ENCODE results near the gene LIME1. TPM values are rescaled to one million over a fixed set of nuclear protein-coding genes. Genes with fewer than 3 reads are reported as not detected.

LIME1 gene
- total and polyA plus RNA-seq, 2 of the 4 experiments (the other 2 are of a cell fraction), result 0.36 to 7.8 TPM

GRCh38 chr20:63733579-63734081 lies 2.8 kb upstream of the LIME1 start:
- no peak overlapping the region for H3K4ac ChIP-seq (ENCODE audit: low read depth, low read length)
- H2BK20ac ChIP-seq (ENCODE audit: low read depth, low read length), result no peak overlapping the region
- no peak for TF ChIP-seq MAFK (IDR thresholded peaks at IDR 0.05; ENCODE audit: low read depth, low read length)
- no peak for TF ChIP-seq RFX5 (IDR thresholded peaks at IDR 0.05; ENCODE audit: low read depth, low read length)
- TF ChIP-seq RCOR1 (IDR thresholded peaks at IDR 0.05; ENCODE audit: insufficient replicate concordance, low read length), result no peak
- TF ChIP-seq BHLHE40 (IDR thresholded peaks at IDR 0.05; ENCODE audit: low read depth, low read length), result no peak
- TF ChIP-seq NFE2L2 (IDR thresholded peaks at IDR 0.05; ENCODE audit: low read depth, low read length), result no peak
- TF ChIP-seq, protein P1, sequence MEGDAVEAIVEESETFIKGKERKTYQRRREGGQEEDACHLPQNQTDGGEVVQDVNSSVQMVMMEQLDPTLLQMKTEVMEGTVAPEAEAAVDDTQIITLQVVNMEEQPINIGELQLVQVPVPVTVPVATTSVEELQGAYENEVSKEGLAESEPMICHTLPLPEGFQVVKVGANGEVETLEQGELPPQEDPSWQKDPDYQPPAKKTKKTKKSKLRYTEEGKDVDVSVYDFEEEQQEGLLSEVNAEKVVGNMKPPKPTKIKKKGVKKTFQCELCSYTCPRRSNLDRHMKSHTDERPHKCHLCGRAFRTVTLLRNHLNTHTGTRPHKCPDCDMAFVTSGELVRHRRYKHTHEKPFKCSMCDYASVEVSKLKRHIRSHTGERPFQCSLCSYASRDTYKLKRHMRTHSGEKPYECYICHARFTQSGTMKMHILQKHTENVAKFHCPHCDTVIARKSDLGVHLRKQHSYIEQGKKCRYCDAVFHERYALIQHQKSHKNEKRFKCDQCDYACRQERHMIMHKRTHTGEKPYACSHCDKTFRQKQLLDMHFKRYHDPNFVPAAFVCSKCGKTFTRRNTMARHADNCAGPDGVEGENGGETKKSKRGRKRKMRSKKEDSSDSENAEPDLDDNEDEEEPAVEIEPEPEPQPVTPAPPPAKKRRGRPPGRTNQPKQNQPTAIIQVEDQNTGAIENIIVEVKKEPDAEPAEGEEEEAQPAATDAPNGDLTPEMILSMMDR (conservative IDR thresholded peaks at IDR 0.05; ENCODE audit: low read depth, low read length), result no peak
- no peak for TF ChIP-seq USF2 (IDR thresholded peaks at IDR 0.05; ENCODE audit: low read depth, low read length)
- no peak for TF ChIP-seq FOS (IDR thresholded peaks at IDR 0.05; ENCODE audit: low read depth, low read length)
- H3K14ac ChIP-seq (replicated peaks; ENCODE audit: low read depth, low read length), result no peak overlapping the region
- intact Hi-C loops (cut with micrococcal nuclease) (no loop called here), dilution Hi-C loops (cut with HindIII; ENCODE audit: low sequenced_read_pairs, unreplicated experiment) (no loop called here), in situ Hi-C loops (cut with MboI; ENCODE audit: low sequenced_read_pairs) (no loop called here)
- no peaks in the 10 kb centered on the region for H3K9me3 ChIP-seq (ENCODE audit: control insufficient read depth, insufficient read depth, low read length)
- no peak overlapping the region for H3K4me2 ChIP-seq (ENCODE audit: low read depth, low read length)
- no peak overlapping the region for H4K5ac ChIP-seq (ENCODE audit: low read depth, low read length)
- BruUV-seq (replicated peaks), result no TSS peak
- H3K9me1 ChIP-seq (ENCODE audit: insufficient read depth, low read length), result peaks cover 19% of the 10 kb centered on the region
- H3K27me3 ChIP-seq (ENCODE audit: control insufficient read depth, insufficient read depth, low read length), result no peaks in the 10 kb centered on the region
- no peak overlapping the region for H3K23ac ChIP-seq (ENCODE audit: low read depth, low read length)
- H3K79me1 ChIP-seq (ENCODE audit: low read depth in 1 of 2, low read length in 2 of 2), result peaks cover 21 to 55% of the 10 kb centered on the region in 2 experiments
- H3K18ac ChIP-seq (ENCODE audit: low read depth, low read length), result no peak overlapping the region
- no peak overlapping the region for H4K8ac ChIP-seq (ENCODE audit: low read depth in 2 of 2, low read length in 2 of 2)
- CTCF ChIA-PET, result no interaction called here
- DNase-seq, result no peak
- WGBS, 2 experiments (ENCODE audit: extremely low coverage in 2 of 2, insufficient read length in 1 of 2), result 89% methylated on average over 6 of the region's 18 CpGs; no CpG with 5 or more reads in 1 of the 2 experiments
- no peak overlapping the region for H2BK5ac ChIP-seq (ENCODE audit: low read depth, low read length, poor library complexity, severe bottlenecking)
- H4K20me1 ChIP-seq (ENCODE audit: insufficient read depth, low read length), result peaks cover 39% of the 10 kb centered on the region
- no peaks in the 10 kb centered on the region for H3K4me1 ChIP-seq (ENCODE audit: control insufficient read depth, insufficient read depth, low read length)
- peak overlapping the region; percentile 63 for H2AK9ac ChIP-seq (replicated peaks; ENCODE audit: low read depth, low read length, poor library complexity)
- H2BK120ac ChIP-seq (ENCODE audit: low read depth, low read length), result no peak overlapping the region
- H2AFZ ChIP-seq (replicated peaks; ENCODE audit: low read length, poor library complexity), result no peak overlapping the region
- H3K36me3 ChIP-seq (ENCODE audit: control insufficient read depth, insufficient read depth, low read length), result peaks cover 39% of the 10 kb centered on the region
- no peak overlapping the region for H3K27ac ChIP-seq (ENCODE audit: insufficient read depth, low read length)
- no peak for ATAC-seq (ENCODE audit: low read depth)
- H3K56ac ChIP-seq (ENCODE audit: extremely low read depth, insufficient read depth, low read length), result no peak overlapping the region
- no peak overlapping the region for H4K91ac ChIP-seq (ENCODE audit: insufficient read depth, low read depth, low read length)
- H2AK5ac ChIP-seq (ENCODE audit: low read depth, low read length), result no peak overlapping the region
- no peak overlapping the region for H3K9ac ChIP-seq (ENCODE audit: low read depth, low read length)
- POLR2A ChIA-PET (ENCODE audit: unreplicated experiment), result no interaction called here
- no peak overlapping the region for H2BK15ac ChIP-seq (ENCODE audit: low read depth, low read length)
- no peak overlapping the region for H3K4me3 ChIP-seq (ENCODE audit: insufficient read depth, low read depth, low read length)

Measured in IMR-90 (cell line).